ENCODE data around the gene ASB1.

GRCh38 chr2:238461491-238461890, 34.8 kb downstream of the ASB1 start:
- no peak for TF ChIP-seq CTCF (IDR thresholded peaks at IDR 0.05)
- TF ChIP-seq POLR2A (IDR thresholded peaks at IDR 0.05): no peak

All from body of pancreas (tissue), 4 donors.